DND-41 (cell line): ENCODE data around the gene KCNH2.

Source experiments
- ATAC-seq: fragments of 200-7000 bp; cut with Tn5 transposase; 3 replicates; pipeline ENCODE4 v1.9.1; 2021; ENCODE audit warnings: low read depth; ENCODE audit not compliant: insufficient read depth
- DNase-seq: peaks from one replicate; pipeline ENCODE4 v3.0.0-alpha.2; 2020
- H2AFZ ChIP-seq: 2 replicates; pipeline ENCODE4 v1.6.0; 2012; ENCODE audit warnings: low read depth, low read length
- H3K27ac ChIP-seq: 2 replicates; pipeline ENCODE4 v1.5.1; 2012; ENCODE audit warnings: low read length, inconsistent platforms
- H3K27me3 ChIP-seq: fragments of 200-600 bp; sonication (generic); 2 replicates; pipeline ENCODE4 v1.6.0; 2012; ENCODE audit warnings: low read length, mild to moderate bottlenecking, inconsistent platforms; ENCODE audit not compliant: insufficient read depth, poor library complexity
- H3K36me3 ChIP-seq: 2 replicates; pipeline ENCODE4 v1.5.1; 2012; ENCODE audit warnings: low read length, inconsistent platforms; ENCODE audit not compliant: insufficient read depth
- H3K4me1 ChIP-seq: 2 replicates; pipeline ENCODE4 v1.5.1; 2012; ENCODE audit warnings: mild to moderate bottlenecking, low read length; ENCODE audit not compliant: insufficient read depth
- H3K4me2 ChIP-seq: 2 replicates; pipeline ENCODE4 v1.6.0; 2012; ENCODE audit warnings: mild to moderate bottlenecking, moderate library complexity, low read length, inconsistent platforms; ENCODE audit not compliant: insufficient read depth
- H3K4me3 ChIP-seq, 2 experiments: fragments of 200-600 bp in 1 of 2; shearing (Covaris generic) in 1 of 2; 2 replicates each; pipeline ENCODE4 v1.5.1; 2012 to 2016; ENCODE audit warnings: inconsistent platforms in 2 of 2, low read length in 2 of 2, mild to moderate bottlenecking in 2 of 2, low read depth in 1 of 2, moderate library complexity in 1 of 2
- H3K79me2 ChIP-seq: 2 replicates; pipeline ENCODE4 v1.6.0; 2012; ENCODE audit warnings: low read length, inconsistent platforms; ENCODE audit not compliant: insufficient read depth
- H3K9ac ChIP-seq: 2 replicates; pipeline ENCODE4 v1.6.0; 2012; ENCODE audit warnings: low read depth, mild to moderate bottlenecking, inconsistent platforms, low read length, moderate library complexity
- H3K9me3 ChIP-seq: 2 replicates; pipeline ENCODE4 v1.5.1; 2012; ENCODE audit warnings: low read length, moderate library complexity, mild to moderate bottlenecking, inconsistent platforms; ENCODE audit not compliant: insufficient read depth, severe bottlenecking
- H4K20me1 ChIP-seq: 2 replicates; pipeline ENCODE4 v1.6.0; 2012; ENCODE audit warnings: low read length; ENCODE audit not compliant: insufficient read depth
- CTCF ChIP-seq: IDR thresholded peaks from 2 replicates; pipeline ENCODE4 v1.5.1; 2012; ENCODE audit warnings: borderline replicate concordance, low read length, moderate library complexity, mild to moderate bottlenecking; ENCODE audit not compliant: poor library complexity, severe bottlenecking; ENCODE audit errors: extremely low read depth
- EZH2 ChIP-seq: IDR thresholded peaks from 3 replicates; pipeline ENCODE4 v1.6.1; 2012; ENCODE audit warnings: borderline replicate concordance, low read depth, mild to moderate bottlenecking, moderate library complexity, low read length, inconsistent platforms; ENCODE audit not compliant: severe bottlenecking

The KCNH2 gene

GRCh38 chr7:150955519-150956394, 22.4 kb downstream of the KCNH2 start:
- no peaks in the 10 kb centered on the region for H3K79me2 ChIP-seq
- DNase-seq (no peak), ATAC-seq (no peak)
- no peaks in the 10 kb centered on the region for H3K36me3 ChIP-seq
- no peaks in the 10 kb centered on the region for H3K9me3 ChIP-seq
- peaks cover 6% of the 10 kb centered on the region; the same call in 1 of the 2 replicates for H4K20me1 ChIP-seq
- H3K4me1 ChIP-seq = no peaks in the 10 kb centered on the region
- H3K27ac ChIP-seq = no peak overlapping the region
- H3K4me2 ChIP-seq = no peak overlapping the region
- H3K27me3 ChIP-seq = no peaks in the 10 kb centered on the region
- no peak overlapping the region for H3K4me3 ChIP-seq
- H2AFZ ChIP-seq = no peak overlapping the region
- H3K9ac ChIP-seq = no peak overlapping the region
- TF ChIP-seq EZH2 = no peak
- TF ChIP-seq CTCF = no peak

GRCh38 chr7:150954986-150955518, 23.1 kb downstream of the KCNH2 start:
- ATAC-seq (no peak), DNase-seq (no peak)
- Histone ChIP-seq H3K27ac (no peak overlapping the region), H3K4me3 (no peak overlapping the region), H3K36me3 (no peaks in the 10 kb centered on the region), H4K20me1 (peaks cover 6% of the 10 kb centered on the region; the same call in 1 of the 2 replicates), H3K9ac (no peak overlapping the region), H2AFZ (no peak overlapping the region), H3K4me1 (no peaks in the 10 kb centered on the region), H3K9me3 (no peaks in the 10 kb centered on the region), H3K79me2 (no peaks in the 10 kb centered on the region), H3K4me2 (no peak overlapping the region), H3K27me3 (no peaks in the 10 kb centered on the region)
- no peak for TF ChIP-seq CTCF

- TF ChIP-seq CTCF = no peak
- no peak for TF ChIP-seq EZH2
- Histone ChIP-seq H3K4me2 (no peak overlapping the region), H4K20me1 (peaks cover 3% of the 10 kb centered on the region; the same call in 1 of the 2 replicates), H3K79me2 (no peaks in the 10 kb centered on the region), H2AFZ (no peak overlapping the region), H3K9ac (no peak overlapping the region), H3K4me1 (no peaks in the 10 kb centered on the region), H3K36me3 (no peaks in the 10 kb centered on the region), H3K27ac (no peak overlapping the region), H3K4me3 (no peak overlapping the region), H3K27me3 (no peaks in the 10 kb centered on the region), H3K9me3 (no peaks in the 10 kb centered on the region)
- no peak for DNase-seq
- ATAC-seq = no peak
Measured at GRCh38 chr7:150954201-150954985, 23.7 kb downstream of the KCNH2 start.
